ENCODE data around the gene TMEM242.
"Not testable (repeated sequence)": the region's sequence is repeated elsewhere in the genome, so short reads cannot be mapped to it uniquely, and the experiment has no call there.

The TMEM242 gene

GRCh38 chr6:157314705-157315321, 8.5 kb downstream of the TMEM242 start:
- TF ChIP-seq, protein P1, sequence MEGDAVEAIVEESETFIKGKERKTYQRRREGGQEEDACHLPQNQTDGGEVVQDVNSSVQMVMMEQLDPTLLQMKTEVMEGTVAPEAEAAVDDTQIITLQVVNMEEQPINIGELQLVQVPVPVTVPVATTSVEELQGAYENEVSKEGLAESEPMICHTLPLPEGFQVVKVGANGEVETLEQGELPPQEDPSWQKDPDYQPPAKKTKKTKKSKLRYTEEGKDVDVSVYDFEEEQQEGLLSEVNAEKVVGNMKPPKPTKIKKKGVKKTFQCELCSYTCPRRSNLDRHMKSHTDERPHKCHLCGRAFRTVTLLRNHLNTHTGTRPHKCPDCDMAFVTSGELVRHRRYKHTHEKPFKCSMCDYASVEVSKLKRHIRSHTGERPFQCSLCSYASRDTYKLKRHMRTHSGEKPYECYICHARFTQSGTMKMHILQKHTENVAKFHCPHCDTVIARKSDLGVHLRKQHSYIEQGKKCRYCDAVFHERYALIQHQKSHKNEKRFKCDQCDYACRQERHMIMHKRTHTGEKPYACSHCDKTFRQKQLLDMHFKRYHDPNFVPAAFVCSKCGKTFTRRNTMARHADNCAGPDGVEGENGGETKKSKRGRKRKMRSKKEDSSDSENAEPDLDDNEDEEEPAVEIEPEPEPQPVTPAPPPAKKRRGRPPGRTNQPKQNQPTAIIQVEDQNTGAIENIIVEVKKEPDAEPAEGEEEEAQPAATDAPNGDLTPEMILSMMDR (IDR thresholded peaks at IDR 0.05; ENCODE audit: borderline replicate concordance, control extremely low read depth, extremely low read depth, insufficient read depth, missing control alignments) = peak; percentile 87
- in situ Hi-C loops (cut with MboI; ENCODE audit: low sequenced_read_pairs, unreplicated experiment) = loop anchor here (10.0 kb wide), 1 partner anchor 350 kb away; no protein-coding TSS in a partner anchor
- DNase-seq (ENCODE audit: low spot score) = peak; percentile 74

- in situ Hi-C loops (cut with MboI; ENCODE audit: low sequenced_read_pairs, unreplicated experiment) = loop anchor here (10.0 kb wide), 1 partner anchor 351 kb away; no protein-coding TSS in a partner anchor
- no peak for DNase-seq (ENCODE audit: low spot score)
- TF ChIP-seq, protein P1 (IDR thresholded peaks at IDR 0.05; ENCODE audit: borderline replicate concordance, control extremely low read depth, extremely low read depth, insufficient read depth, missing control alignments) = no peak
Measured at GRCh38 chr6:157313531-157314467, 9.5 kb downstream of the TMEM242 start.

- no peak for DNase-seq (ENCODE audit: low spot score)
- in situ Hi-C loops (cut with MboI; ENCODE audit: low sequenced_read_pairs, unreplicated experiment) = loop anchor here (10.0 kb wide), 1 partner anchor 352 kb away; no protein-coding TSS in a partner anchor
- TF ChIP-seq, protein P1 (IDR thresholded peaks at IDR 0.05; ENCODE audit: borderline replicate concordance, control extremely low read depth, extremely low read depth, insufficient read depth, missing control alignments) = no peak
Measured at GRCh38 chr6:157312757-157313156, 10.6 kb downstream of the TMEM242 start.

- in situ Hi-C loops (cut with MboI; ENCODE audit: low sequenced_read_pairs, unreplicated experiment) = loop anchor here (10.0 kb wide), 1 partner anchor 354 kb away; no protein-coding TSS in a partner anchor
- not testable (repeated sequence) for DNase-seq (ENCODE audit: low spot score)
Measured at GRCh38 chr6:157310693-157311092, 12.6 kb downstream of the TMEM242 start.

DNA sequence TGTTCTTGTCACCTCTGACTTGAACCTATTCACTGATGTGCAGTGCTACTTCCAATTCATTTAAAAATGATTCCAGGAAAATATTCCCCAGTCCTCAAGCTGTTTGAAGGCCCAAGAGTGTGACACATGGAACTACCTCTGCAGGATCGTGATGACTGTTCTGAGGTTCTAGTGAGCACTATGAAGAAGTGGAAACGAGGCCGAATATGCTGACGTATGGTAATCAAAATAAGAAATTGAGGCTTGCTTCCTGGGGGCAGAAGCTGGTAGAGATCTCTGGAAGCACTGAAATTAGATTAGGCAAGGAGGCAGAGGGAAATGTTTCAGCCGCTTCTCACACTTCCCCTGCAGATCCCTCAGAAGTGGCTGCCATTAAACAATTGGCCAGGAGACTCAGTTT, 15.7 kb downstream of the TMEM242 start:
- no peak for DNase-seq (ENCODE audit: low spot score)
- in situ Hi-C loops (cut with MboI; ENCODE audit: low sequenced_read_pairs, unreplicated experiment) = no loop called here
- TF ChIP-seq, protein P1 (IDR thresholded peaks at IDR 0.05; ENCODE audit: borderline replicate concordance, control extremely low read depth, extremely low read depth, insufficient read depth, missing control alignments) = no peak

- no peak for DNase-seq (ENCODE audit: low spot score)
- TF ChIP-seq, protein P1 (IDR thresholded peaks at IDR 0.05; ENCODE audit: borderline replicate concordance, control extremely low read depth, extremely low read depth, insufficient read depth, missing control alignments) = no peak
- in situ Hi-C loops (cut with MboI; ENCODE audit: low sequenced_read_pairs, unreplicated experiment) = no loop called here
Measured at GRCh38 chr6:157305670-157306653, 17.4 kb downstream of the TMEM242 start.
